Fibroblast of lung (primary cell): ENCODE results near the gene STARD8. TPM values are rescaled to one million over a fixed set of nuclear protein-coding genes. Genes with fewer than 3 reads are reported as not detected.

Experiments used
- DNase-seq, 2 donors: peaks; one replicate each; pipeline versions ENCODE4 v3.0.0 to v3.0.0-alpha.2; 2010; ENCODE audit warnings: low read depth in 2 of 2
- H2AFZ ChIP-seq: 2 replicates; pipeline ENCODE4 v1.5.1; 2012; ENCODE audit warnings: low read length, control low read depth, inconsistent platforms
- H3K27ac ChIP-seq: 2 replicates; pipeline ENCODE4 v1.5.1; 2011; ENCODE audit warnings: low read length, control low read depth; ENCODE audit not compliant: insufficient read depth
- H3K27me3 ChIP-seq: 2 replicates; pipeline ENCODE4 v1.5.1; 2011; ENCODE audit warnings: mild to moderate bottlenecking, low read length; ENCODE audit not compliant: control insufficient read depth, insufficient read depth
- H3K36me3 ChIP-seq: 2 replicates; pipeline ENCODE4 v1.5.1; 2011; ENCODE audit warnings: low read length; ENCODE audit not compliant: control insufficient read depth, insufficient read depth
- H3K4me1 ChIP-seq: 2 replicates; pipeline ENCODE4 v1.5.1; 2011; ENCODE audit warnings: low read length; ENCODE audit not compliant: control insufficient read depth, insufficient read depth; ENCODE audit errors: extremely low read depth
- H3K4me2 ChIP-seq: 2 replicates; pipeline ENCODE4 v1.5.1; 2011; ENCODE audit warnings: low read length, control low read depth; ENCODE audit not compliant: insufficient read depth; ENCODE audit errors: extremely low read depth
- H3K4me3 ChIP-seq, 4 experiments: fragments of 200-600 bp in 1 of 4; sonication (generic) in 1 of 4; replicated peaks in 1 of 4; 2 replicates each; pipeline ENCODE4 v1.5.1; 2011 to 2016; ENCODE audit warnings: low read length in 4 of 4, low read depth in 3 of 4, mild to moderate bottlenecking in 3 of 4, control low read depth in 2 of 4, inconsistent platforms in 1 of 4, mixed read lengths in 1 of 4; ENCODE audit not compliant: insufficient read depth in 1 of 4; ENCODE audit errors: control extremely low read depth in 1 of 4
- H3K79me2 ChIP-seq: 2 replicates; pipeline ENCODE4 v1.5.1; 2012; ENCODE audit warnings: mild to moderate bottlenecking, low read length, inconsistent platforms; ENCODE audit not compliant: control insufficient read depth, insufficient read depth
- H3K9ac ChIP-seq: 2 replicates; pipeline ENCODE4 v1.5.1; 2011; ENCODE audit warnings: mild to moderate bottlenecking, low read length, control low read depth; ENCODE audit not compliant: insufficient read depth
- H3K9me3 ChIP-seq: 2 replicates; pipeline ENCODE4 v1.5.1; 2012; ENCODE audit warnings: low read depth, low read length; ENCODE audit not compliant: control insufficient read depth, insufficient read depth
- H4K20me1 ChIP-seq: 2 replicates; pipeline ENCODE4 v1.5.1; 2011; ENCODE audit warnings: low read length; ENCODE audit not compliant: control insufficient read depth, insufficient read depth; ENCODE audit errors: extremely low read depth
- EZH2 ChIP-seq: IDR thresholded peaks from 2 replicates; pipeline ENCODE4 v1.5.1; 2012; ENCODE audit warnings: low read length, control low read depth, mild to moderate bottlenecking; ENCODE audit errors: missing control alignments
- polyA plus RNA-seq, 2 donors: library from polyadenylated mRNA; depleted of rRNA in 1 of 2; stranded (reverse) in 1 of 2; unstranded in 1 of 2; fragments of >200 nt; gene quantifications; 2 replicates each; pipeline ENCODE4 v1.2.1, GENCODE V29; 2011 to 2012; ENCODE audit warnings: missing spikeins in 1 of 2
- total RNA-seq: library from RNA; depleted of rRNA; stranded (reverse); fragments of >200 nt; gene quantifications from 2 replicates; pipeline ENCODE4 v1.2.1, GENCODE V29; 2014
- TF ChIP-seq, protein P1 (sequence below), 2 donors: IDR thresholded peaks in 1 of 2; conservative IDR thresholded peaks in 1 of 2; 1 replicate in 1 of 2; 2 replicates in 1 of 2; pipeline ENCODE4 v1.5.1; 2011 to 2012; ENCODE audit warnings: low read length in 2 of 2, control low read depth in 1 of 2, inconsistent platforms in 1 of 2, low read depth in 1 of 2, mild to moderate bottlenecking in 1 of 2

The STARD8 gene
- total and polyA plus RNA-seq, 2 donors (not counting 1 experiment from before 2014, with no cell fraction given), result 0.76 to 1.5 TPM

DNA sequence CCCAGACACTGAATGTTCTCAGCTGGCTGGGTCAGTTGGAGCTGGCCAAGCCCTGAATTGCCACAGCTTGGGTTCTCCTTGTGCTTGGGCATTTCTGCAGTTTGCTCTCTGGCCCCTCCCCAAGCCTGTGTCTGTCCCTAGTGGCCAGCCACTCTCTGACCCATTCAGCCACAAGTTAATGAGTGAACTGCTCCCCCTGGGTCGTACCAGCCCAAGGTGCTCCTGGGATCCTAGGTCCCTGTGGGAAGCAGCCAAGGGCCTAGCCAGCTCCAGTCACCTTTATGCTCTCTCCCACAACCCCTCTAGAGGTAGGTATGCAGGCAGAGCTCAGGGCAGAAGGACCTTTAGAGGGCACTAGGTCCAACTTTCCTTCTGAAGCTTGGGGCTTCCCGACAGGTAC is 51.5 kb downstream of the STARD8 start:
- TF ChIP-seq, protein P1, sequence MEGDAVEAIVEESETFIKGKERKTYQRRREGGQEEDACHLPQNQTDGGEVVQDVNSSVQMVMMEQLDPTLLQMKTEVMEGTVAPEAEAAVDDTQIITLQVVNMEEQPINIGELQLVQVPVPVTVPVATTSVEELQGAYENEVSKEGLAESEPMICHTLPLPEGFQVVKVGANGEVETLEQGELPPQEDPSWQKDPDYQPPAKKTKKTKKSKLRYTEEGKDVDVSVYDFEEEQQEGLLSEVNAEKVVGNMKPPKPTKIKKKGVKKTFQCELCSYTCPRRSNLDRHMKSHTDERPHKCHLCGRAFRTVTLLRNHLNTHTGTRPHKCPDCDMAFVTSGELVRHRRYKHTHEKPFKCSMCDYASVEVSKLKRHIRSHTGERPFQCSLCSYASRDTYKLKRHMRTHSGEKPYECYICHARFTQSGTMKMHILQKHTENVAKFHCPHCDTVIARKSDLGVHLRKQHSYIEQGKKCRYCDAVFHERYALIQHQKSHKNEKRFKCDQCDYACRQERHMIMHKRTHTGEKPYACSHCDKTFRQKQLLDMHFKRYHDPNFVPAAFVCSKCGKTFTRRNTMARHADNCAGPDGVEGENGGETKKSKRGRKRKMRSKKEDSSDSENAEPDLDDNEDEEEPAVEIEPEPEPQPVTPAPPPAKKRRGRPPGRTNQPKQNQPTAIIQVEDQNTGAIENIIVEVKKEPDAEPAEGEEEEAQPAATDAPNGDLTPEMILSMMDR (conservative IDR thresholded peaks at IDR 0.05 in 1 of 2, IDR thresholded peaks at IDR 0.05 in 1 of 2; ENCODE audit: low read depth in 1 of 2, low read length in 2 of 2), result no peak
- TF ChIP-seq EZH2, result no peak
- Histone ChIP-seq H3K27me3 (no peaks in the 10 kb centered on the region), H3K4me3 (no peak overlapping the region), H3K4me1 (no peaks in the 10 kb centered on the region), H2AFZ (no peak overlapping the region), H3K27ac (no peak overlapping the region), H3K9me3 (no peaks in the 10 kb centered on the region), H3K36me3 (no peaks in the 10 kb centered on the region), H3K9ac (no peak overlapping the region), H4K20me1 (no peaks in the 10 kb centered on the region), H3K4me2 (no peak overlapping the region), H3K79me2 (no peaks in the 10 kb centered on the region)
- no peak for DNase-seq

DNA sequence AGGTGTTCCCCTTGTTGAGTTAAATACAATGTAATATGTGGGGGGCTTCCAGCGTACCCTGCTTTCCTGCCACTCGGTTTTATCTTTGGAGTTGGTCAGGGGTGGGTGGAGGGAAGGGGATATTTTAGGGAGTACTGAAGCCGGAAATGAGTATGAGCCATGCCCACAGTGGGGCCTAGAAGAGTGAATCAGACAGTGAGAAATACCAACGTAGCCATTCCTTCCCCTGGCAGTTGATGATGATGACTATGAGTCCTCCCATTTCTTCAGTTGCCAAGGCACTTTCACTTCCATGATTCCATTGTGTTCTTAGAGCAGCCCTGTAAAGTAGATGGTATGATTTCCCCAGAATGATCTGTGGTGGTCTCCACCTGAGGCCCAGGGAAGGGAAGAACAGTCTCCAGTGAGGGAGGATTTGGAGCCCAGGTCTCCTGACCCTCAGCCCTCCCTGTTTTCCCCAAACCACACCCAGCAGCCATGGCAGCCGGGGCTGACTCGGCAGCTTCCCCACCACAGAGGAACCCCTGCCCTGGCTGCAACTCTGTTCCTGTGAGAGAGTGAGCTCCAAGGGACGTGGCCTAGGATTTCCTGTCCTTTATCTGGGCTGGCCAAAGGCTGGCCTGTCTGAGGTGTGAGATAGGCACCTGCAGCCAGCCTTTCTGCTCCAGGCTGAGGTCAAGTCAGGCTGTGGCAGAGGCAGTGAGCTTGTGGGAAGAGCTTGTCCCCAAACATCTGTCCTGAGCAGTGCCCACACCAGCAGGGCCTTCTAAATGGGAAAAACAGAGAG is 52.7 kb downstream of the STARD8 start:
- Histone ChIP-seq H3K4me2 (no peak overlapping the region), H3K36me3 (no peaks in the 10 kb centered on the region), H3K9ac (no peak overlapping the region), H3K9me3 (no peaks in the 10 kb centered on the region), H4K20me1 (no peaks in the 10 kb centered on the region), H2AFZ (peak overlapping the region; percentile 7), H3K4me1 (no peaks in the 10 kb centered on the region), H3K79me2 (no peaks in the 10 kb centered on the region), H3K27ac (peak overlapping the region; percentile 20), H3K27me3 (no peaks in the 10 kb centered on the region), H3K4me3 (no peak overlapping the region)
- DNase-seq, result peak in 1 of 2 donors; percentile 61
- TF ChIP-seq, protein P1 (conservative IDR thresholded peaks at IDR 0.05 in 1 of 2, IDR thresholded peaks at IDR 0.05 in 1 of 2; ENCODE audit: low read depth in 1 of 2, low read length in 2 of 2), result no peak
- no peak for TF ChIP-seq EZH2

DNA sequence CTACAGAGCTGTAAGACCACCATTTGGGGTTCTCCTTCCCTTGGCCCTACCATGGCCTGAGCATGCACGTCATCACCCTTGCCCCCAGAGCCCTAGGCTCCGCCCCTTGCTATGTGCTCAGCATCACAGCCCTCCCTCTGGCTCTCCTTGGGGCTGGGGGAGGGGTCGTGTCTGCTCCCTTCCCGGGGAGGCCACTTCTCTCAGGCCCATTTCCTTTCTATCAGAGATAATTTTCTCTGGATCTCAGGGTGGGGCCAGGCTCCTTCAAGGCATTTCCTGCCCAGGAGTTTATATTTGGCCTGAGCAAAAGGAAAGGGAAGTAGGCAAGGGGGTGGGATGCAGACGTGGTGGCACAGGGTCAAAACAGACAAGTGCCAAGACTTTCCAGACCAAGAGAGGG is 55.9 kb downstream of the STARD8 start:
- Histone ChIP-seq H3K9me3 (no peaks in the 10 kb centered on the region), H3K27ac (no peak overlapping the region), H3K4me1 (no peaks in the 10 kb centered on the region), H3K4me3 (no peak overlapping the region), H2AFZ (no peak overlapping the region), H3K79me2 (no peaks in the 10 kb centered on the region), H3K9ac (no peak overlapping the region), H3K27me3 (no peaks in the 10 kb centered on the region), H4K20me1 (no peaks in the 10 kb centered on the region), H3K36me3 (no peaks in the 10 kb centered on the region), H3K4me2 (no peak overlapping the region)
- TF ChIP-seq, protein P1 (conservative IDR thresholded peaks at IDR 0.05 in 1 of 2, IDR thresholded peaks at IDR 0.05 in 1 of 2; ENCODE audit: low read depth in 1 of 2, low read length in 2 of 2), result no peak
- no peak for TF ChIP-seq EZH2
- DNase-seq, result no peak
